PC-9 (cell line): Measurements from ENCODE around the gene ULK1.

Experiments used
- EZH2 ChIP-seq: fragments of 200-600 bp; sonication (generic); IDR thresholded peaks from 2 replicates; pipeline ENCODE4 v1.8.0; 2017; ENCODE audit warnings: antibody characterized with exemption, low read depth
- TF ChIP-seq, protein P1 (sequence below): fragments of 200-600 bp; sonication (generic); conservative IDR thresholded peaks from 2 replicates; pipeline ENCODE4 v1.6.1; 2017; ENCODE audit warnings: mixed run types, antibody characterized with exemption, mild to moderate bottlenecking, moderate library complexity

DNA sequence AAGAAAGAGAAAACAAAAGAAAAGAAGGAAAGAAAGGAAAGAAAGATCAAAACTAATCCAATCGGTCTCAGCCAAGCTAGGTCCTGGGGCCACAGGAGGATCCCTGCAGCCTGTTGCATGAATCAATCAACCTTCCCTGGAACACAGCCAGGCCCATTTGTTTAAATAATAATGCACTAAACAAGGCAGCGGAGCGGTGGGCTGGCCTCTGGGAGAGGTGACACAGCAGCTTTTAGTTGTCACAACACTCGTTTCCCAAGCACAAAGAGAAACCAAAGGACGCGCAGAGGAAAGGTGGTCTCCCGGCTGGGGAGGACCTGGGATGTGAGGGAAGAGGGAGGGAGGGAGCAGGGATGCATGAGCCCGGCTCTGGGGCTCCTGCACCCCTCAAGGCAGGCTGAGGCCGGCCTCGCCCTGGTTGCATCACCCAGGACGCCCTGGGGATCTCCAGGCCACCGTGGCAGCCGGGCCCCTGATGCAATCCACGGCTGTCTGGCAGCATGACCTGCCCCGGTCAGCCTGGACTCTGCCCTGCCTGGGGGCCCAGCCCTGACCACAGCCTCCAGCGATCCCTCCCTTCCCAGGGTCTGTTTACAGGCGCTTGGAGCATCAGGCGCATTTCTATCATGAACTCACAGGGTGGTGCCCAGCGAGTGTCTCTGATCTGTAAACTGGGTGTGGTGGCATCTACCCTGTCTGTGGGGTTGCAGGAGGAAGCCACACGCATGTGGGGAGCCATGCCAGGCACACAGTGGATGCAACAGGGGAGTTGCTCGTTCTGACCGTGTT lies 33.8 kb upstream of the ULK1 start:
- TF ChIP-seq, protein P1, sequence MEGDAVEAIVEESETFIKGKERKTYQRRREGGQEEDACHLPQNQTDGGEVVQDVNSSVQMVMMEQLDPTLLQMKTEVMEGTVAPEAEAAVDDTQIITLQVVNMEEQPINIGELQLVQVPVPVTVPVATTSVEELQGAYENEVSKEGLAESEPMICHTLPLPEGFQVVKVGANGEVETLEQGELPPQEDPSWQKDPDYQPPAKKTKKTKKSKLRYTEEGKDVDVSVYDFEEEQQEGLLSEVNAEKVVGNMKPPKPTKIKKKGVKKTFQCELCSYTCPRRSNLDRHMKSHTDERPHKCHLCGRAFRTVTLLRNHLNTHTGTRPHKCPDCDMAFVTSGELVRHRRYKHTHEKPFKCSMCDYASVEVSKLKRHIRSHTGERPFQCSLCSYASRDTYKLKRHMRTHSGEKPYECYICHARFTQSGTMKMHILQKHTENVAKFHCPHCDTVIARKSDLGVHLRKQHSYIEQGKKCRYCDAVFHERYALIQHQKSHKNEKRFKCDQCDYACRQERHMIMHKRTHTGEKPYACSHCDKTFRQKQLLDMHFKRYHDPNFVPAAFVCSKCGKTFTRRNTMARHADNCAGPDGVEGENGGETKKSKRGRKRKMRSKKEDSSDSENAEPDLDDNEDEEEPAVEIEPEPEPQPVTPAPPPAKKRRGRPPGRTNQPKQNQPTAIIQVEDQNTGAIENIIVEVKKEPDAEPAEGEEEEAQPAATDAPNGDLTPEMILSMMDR, result no peak
- no peak for TF ChIP-seq EZH2
